Kidney epithelial cell (primary cell): ENCODE results near the gene ANK3. TPM values are rescaled to one million over a fixed set of nuclear protein-coding genes. Genes with fewer than 3 reads are reported as not detected.
"Not testable (repeated sequence)": the region's sequence is repeated elsewhere in the genome, so short reads cannot be mapped to it uniquely, and the experiment has no call there.

Experiments used
- DNase-seq: peaks from one replicate; pipeline ENCODE4 v3.0.0-alpha.2; 2010; ENCODE audit warnings: low read depth
- H3K27me3 ChIP-seq: 2 replicates; pipeline ENCODE4 v1.6.0; 2011; ENCODE audit warnings: low read length; ENCODE audit not compliant: control insufficient read depth, insufficient read depth
- H3K36me3 ChIP-seq: 2 replicates; pipeline ENCODE4 v1.5.1; 2011; ENCODE audit warnings: low read length; ENCODE audit not compliant: control insufficient read depth, insufficient read depth
- H3K4me3 ChIP-seq: 2 replicates; pipeline ENCODE4 v1.5.1; 2011; ENCODE audit warnings: low read depth, mild to moderate bottlenecking, control low read depth, low read length
- total RNA-seq: library from RNA; depleted of rRNA; stranded (reverse); fragments of >200 nt; gene quantifications from 2 replicates; pipeline ENCODE4 v1.2.3, GENCODE V29; 2015
- TF ChIP-seq, protein P1 (sequence below): IDR thresholded peaks from 2 replicates; pipeline ENCODE4 v1.5.1; 2011; ENCODE audit warnings: mild to moderate bottlenecking, moderate library complexity, low read length, control low read depth, inconsistent platforms; ENCODE audit not compliant: insufficient read depth, poor library complexity, severe bottlenecking

Gene ANK3
- total RNA-seq, 1 donor from 2014 or later = 14.8 TPM

DNA sequence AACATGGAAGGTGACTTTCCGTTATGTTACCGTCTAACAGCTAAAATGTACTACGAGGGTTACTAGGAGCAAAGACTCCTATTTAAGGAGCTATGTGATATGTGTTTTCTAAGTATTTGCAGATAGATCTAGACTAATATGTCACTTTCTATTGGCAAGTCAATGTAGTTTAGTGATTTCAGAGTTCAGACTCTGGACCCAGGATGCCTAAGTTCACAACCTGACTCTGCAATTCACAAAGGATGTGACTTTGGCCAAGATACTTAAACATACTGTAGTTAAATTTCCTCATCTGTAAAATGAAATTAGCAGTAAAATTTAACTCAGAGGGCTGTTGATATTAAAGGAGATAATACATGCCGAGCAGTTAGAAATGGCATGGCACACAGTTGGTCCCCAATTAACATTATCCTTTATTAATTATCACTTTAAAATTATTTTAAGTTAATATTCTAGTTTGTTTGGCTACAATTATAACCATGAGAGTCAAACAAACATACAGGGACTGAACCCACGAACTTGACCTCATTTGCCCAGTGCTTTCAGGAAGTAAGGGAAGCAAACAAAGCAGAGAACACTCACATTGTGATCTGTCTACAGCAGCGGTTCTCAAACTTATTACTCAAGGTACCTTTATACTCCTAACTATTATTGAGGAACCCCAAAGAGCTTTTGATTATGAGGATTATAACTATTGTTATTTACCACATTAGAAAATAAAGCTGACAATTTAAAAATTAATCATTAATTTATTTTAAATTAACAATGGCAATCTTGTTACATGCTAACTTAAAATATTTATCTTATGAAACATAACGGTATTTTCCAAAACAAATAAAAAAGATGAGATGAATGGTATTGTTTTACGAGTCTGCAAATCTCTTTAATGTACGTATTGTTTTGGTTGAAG lies 94.4 kb downstream of the ANK3 start:
- DNase-seq = no peak
- no peaks in the 10 kb centered on the region for H3K27me3 ChIP-seq

DNA sequence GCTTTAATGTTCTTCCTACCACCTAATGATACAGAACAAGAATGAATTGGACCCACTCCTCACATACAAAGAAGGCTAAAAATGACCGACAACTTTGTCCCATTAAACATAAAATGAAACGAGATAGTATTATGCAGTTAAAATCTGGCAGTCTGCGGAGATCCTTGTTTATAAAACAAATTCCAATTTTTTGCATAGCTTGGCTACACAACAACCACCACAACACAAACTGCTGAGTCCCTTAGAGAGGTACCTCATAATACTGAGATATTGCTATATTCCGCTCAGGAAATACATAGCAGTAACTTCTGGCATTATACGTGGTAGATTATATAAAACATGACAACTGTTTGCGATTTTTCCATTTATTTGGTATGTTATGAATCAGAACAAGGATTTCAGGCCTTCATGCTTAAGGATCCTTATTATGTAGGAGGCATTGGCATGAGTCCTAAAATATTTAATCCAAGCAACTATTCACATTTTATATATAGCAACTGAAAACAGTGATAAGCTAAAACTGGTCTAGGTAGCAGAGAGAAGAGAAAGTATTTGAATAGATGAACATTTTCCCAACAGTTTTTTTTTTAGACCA lies 96.0 kb downstream of the ANK3 start:
- no peaks in the 10 kb centered on the region for H3K36me3 ChIP-seq
- no peaks in the 10 kb centered on the region for H3K27me3 ChIP-seq
- DNase-seq = no peak
- TF ChIP-seq, protein P1, sequence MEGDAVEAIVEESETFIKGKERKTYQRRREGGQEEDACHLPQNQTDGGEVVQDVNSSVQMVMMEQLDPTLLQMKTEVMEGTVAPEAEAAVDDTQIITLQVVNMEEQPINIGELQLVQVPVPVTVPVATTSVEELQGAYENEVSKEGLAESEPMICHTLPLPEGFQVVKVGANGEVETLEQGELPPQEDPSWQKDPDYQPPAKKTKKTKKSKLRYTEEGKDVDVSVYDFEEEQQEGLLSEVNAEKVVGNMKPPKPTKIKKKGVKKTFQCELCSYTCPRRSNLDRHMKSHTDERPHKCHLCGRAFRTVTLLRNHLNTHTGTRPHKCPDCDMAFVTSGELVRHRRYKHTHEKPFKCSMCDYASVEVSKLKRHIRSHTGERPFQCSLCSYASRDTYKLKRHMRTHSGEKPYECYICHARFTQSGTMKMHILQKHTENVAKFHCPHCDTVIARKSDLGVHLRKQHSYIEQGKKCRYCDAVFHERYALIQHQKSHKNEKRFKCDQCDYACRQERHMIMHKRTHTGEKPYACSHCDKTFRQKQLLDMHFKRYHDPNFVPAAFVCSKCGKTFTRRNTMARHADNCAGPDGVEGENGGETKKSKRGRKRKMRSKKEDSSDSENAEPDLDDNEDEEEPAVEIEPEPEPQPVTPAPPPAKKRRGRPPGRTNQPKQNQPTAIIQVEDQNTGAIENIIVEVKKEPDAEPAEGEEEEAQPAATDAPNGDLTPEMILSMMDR = no peak
- no peak overlapping the region for H3K4me3 ChIP-seq

More for the DNA sequence above, 94.4 kb downstream of the ANK3 start:
- Histone ChIP-seq H3K4me3 (no peak overlapping the region), H3K36me3 (no peaks in the 10 kb centered on the region)
- TF ChIP-seq, protein P1 = no peak

DNA sequence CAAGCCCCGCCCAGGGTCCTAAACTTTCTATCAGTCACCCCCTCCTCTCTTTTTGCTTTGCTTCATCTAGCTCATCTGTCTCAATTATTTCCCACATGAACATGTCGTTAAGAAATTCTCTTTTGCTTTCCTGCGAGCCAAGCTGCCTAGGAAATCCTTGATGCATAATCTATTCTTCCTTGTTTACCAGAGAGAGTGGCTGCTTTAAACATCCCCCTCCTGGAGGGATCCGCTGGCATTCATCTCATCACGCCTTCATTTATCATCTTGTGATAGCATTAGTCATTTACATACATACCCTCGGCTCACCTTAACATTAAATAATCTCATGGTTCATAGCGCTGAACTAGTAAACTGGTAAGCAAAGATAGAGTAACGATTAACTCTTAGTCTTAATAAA lies 96.7 kb downstream of the ANK3 start:
- DNase-seq = no peak
- TF ChIP-seq, protein P1 = no peak
- no peak overlapping the region for H3K4me3 ChIP-seq
- H3K27me3 ChIP-seq = no peaks in the 10 kb centered on the region
- H3K36me3 ChIP-seq = no peaks in the 10 kb centered on the region

DNA sequence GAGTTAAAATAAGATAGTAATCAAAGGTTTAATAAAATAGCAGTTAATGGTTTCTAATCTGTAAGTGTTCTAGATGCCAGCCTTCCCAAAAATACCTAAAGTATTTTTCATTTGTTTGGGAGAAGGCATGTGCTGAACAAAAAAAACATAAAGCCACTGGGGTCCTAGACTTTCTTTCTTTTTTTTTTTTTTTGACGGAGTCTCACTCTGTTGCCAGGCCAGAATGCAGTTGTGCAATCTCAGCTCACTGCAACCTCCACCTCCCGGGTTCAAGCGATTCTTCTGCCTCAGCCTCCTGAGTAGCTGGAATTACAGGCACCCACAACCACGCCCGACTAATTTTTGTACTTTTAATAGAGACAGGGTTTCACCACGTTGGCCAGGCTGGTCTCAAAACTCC lies 97.1 kb downstream of the ANK3 start:
- DNase-seq, H3K27me3 ChIP-seq, H3K36me3 ChIP-seq, H3K4me3 ChIP-seq: not testable (repeated sequence)

DNA sequence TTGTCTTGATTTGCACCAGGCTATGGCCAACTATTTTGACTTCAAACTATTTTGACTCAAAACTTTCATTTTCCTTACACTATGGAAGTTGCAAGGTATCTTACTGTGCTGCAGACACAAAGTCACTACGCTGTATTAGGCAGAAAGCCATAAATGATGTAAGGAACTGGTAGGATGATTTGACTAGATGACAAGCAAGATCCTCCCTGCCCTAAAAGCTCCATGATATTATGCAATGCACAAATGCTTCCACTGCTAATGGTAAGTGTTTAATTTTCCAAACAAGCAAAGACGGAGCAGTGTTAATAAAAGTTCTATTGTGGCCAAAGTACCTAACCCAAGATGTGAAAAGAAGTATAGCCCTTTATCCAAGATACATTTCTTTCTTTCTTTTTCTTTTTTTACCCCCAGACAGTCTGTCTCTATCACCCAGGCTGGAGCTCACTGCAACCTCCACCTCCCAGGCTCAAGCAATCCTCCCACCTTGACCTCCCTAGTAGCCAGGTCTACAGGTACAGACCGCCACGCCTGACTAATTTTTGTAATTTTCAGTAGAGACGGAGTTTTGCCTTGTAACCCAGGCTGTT lies 98.2 kb downstream of the ANK3 start:
- TF ChIP-seq, protein P1 = no peak
- Histone ChIP-seq H3K36me3 (no peaks in the 10 kb centered on the region), H3K4me3 (no peak overlapping the region), H3K27me3 (no peaks in the 10 kb centered on the region)
- no peak for DNase-seq

DNA sequence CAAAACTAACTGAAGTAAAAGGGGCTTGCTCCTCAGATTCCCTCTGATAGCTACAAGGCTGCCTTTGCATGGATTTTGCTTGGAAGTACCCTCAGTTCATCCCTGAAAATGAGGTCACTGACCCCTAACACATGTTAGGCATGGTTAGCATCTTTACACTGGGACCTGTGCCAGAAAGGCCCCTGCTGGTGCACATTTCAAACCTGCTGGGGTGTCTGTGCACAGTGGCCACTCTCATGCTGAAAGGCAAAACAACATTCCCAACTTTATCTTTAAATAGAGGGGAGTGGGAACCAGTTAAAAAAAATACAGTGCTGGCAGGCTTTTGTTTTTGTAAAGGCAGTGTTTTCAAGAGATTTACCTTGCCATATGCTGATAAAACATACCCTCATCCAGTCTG lies 99.1 kb downstream of the ANK3 start:
- Histone ChIP-seq H3K27me3 (no peaks in the 10 kb centered on the region), H3K4me3 (no peak overlapping the region), H3K36me3 (no peaks in the 10 kb centered on the region)
- TF ChIP-seq, protein P1 = no peak
- DNase-seq = no peak
